MM.1S (cell line): ENCODE measurements around the gene GPER1.

Source experiments
- EZH2 ChIP-seq: fragments of 300-600 bp; sonication (generic); optimal IDR thresholded peaks from 2 replicates; pipeline ENCODE3; 2017; ENCODE audit warnings: low read depth, mild to moderate bottlenecking, antibody characterized with exemption, low read length, mixed read lengths
- EZH2phosphoT487 ChIP-seq: fragments of 300-600 bp; sonication (generic); IDR thresholded peaks from 2 replicates; pipeline ENCODE4 v1.6.1; 2018; ENCODE audit warnings: antibody characterized with exemption, low read length
- TF ChIP-seq, protein P1 (sequence below): fragments of 300-600 bp; sonication (generic); IDR thresholded peaks from 2 replicates; pipeline ENCODE4 v1.5.1; 2016; ENCODE audit warnings: antibody characterized with exemption, low read length, mixed read lengths

GRCh38 chr7:1054861-1055450 lies 33.0 kb upstream of the GPER1 start:
- no peak for TF ChIP-seq EZH2
- TF ChIP-seq, protein P1, sequence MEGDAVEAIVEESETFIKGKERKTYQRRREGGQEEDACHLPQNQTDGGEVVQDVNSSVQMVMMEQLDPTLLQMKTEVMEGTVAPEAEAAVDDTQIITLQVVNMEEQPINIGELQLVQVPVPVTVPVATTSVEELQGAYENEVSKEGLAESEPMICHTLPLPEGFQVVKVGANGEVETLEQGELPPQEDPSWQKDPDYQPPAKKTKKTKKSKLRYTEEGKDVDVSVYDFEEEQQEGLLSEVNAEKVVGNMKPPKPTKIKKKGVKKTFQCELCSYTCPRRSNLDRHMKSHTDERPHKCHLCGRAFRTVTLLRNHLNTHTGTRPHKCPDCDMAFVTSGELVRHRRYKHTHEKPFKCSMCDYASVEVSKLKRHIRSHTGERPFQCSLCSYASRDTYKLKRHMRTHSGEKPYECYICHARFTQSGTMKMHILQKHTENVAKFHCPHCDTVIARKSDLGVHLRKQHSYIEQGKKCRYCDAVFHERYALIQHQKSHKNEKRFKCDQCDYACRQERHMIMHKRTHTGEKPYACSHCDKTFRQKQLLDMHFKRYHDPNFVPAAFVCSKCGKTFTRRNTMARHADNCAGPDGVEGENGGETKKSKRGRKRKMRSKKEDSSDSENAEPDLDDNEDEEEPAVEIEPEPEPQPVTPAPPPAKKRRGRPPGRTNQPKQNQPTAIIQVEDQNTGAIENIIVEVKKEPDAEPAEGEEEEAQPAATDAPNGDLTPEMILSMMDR: no peak
- TF ChIP-seq EZH2phosphoT487: no peak
